Measurements from ENCODE around the gene ANKRD33. TPM values are rescaled to one million over a fixed set of nuclear protein-coding genes. Genes with fewer than 3 reads are reported as not detected.

Gene ANKRD33
- total and polyA plus RNA-seq, 2 experiments from 2014 or later = 0.27 to 1.7 TPM

DNA sequence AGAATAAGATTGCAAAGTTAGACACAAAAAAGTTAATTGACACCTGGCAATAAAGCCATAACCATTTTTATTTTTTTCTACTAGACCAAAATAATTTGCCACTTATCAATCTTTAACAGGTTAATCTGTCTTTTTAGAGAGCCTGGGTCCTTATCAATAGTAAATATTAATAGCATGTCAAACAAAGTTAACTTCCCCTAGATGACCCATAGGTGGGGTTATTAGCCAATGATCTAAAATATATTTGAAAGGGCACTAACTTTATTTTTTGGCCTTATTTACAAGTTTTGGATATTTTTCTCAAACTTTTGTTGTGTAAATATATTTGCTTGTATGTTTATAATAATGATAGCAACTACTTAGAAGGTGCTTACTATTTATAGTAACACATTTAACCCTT is 3.9 kb downstream of the ANKRD33 start:
- Mint-ChIP-seq H3K9me3 (no peaks in the 10 kb centered on the region), H3K4me1 (peaks cover 15% of the 10 kb centered on the region; the same call in 2 of the 3 replicates), H3K27ac (no peak overlapping the region), H3K36me3 (ENCODE audit: low read depth) (no peaks in the 10 kb centered on the region), H3K27me3 (ENCODE audit: insufficient read depth, low read depth, poor library complexity) (peaks cover 27% of the 10 kb centered on the region), H3K4me3 (no peak overlapping the region)
- no peaks in the 10 kb centered on the region for H3K9me2 ChIP-seq (ENCODE audit: insufficient read depth)
- no peak overlapping the region for H3K27ac ChIP-seq (ENCODE audit: low read depth)
- no peak for DNase-seq (ENCODE audit: low spot score)
- H3K36me3 ChIP-seq (ENCODE audit: insufficient read depth) = no peaks in the 10 kb centered on the region
- no peak overlapping the region for H3K4me3 ChIP-seq
- H3K27me3 ChIP-seq (ENCODE audit: insufficient read depth) = peaks cover 12% of the 10 kb centered on the region; the same call in 1 of the 2 replicates
- H3K4me1 ChIP-seq (ENCODE audit: insufficient read depth) = peaks cover 12% of the 10 kb centered on the region
- no peaks in the 10 kb centered on the region for H4K20me1 ChIP-seq (replicated peaks; ENCODE audit: insufficient read depth)
- no peak for ATAC-seq
- no peak overlapping the region for H2AFZ ChIP-seq
- TF ChIP-seq, protein P1, sequence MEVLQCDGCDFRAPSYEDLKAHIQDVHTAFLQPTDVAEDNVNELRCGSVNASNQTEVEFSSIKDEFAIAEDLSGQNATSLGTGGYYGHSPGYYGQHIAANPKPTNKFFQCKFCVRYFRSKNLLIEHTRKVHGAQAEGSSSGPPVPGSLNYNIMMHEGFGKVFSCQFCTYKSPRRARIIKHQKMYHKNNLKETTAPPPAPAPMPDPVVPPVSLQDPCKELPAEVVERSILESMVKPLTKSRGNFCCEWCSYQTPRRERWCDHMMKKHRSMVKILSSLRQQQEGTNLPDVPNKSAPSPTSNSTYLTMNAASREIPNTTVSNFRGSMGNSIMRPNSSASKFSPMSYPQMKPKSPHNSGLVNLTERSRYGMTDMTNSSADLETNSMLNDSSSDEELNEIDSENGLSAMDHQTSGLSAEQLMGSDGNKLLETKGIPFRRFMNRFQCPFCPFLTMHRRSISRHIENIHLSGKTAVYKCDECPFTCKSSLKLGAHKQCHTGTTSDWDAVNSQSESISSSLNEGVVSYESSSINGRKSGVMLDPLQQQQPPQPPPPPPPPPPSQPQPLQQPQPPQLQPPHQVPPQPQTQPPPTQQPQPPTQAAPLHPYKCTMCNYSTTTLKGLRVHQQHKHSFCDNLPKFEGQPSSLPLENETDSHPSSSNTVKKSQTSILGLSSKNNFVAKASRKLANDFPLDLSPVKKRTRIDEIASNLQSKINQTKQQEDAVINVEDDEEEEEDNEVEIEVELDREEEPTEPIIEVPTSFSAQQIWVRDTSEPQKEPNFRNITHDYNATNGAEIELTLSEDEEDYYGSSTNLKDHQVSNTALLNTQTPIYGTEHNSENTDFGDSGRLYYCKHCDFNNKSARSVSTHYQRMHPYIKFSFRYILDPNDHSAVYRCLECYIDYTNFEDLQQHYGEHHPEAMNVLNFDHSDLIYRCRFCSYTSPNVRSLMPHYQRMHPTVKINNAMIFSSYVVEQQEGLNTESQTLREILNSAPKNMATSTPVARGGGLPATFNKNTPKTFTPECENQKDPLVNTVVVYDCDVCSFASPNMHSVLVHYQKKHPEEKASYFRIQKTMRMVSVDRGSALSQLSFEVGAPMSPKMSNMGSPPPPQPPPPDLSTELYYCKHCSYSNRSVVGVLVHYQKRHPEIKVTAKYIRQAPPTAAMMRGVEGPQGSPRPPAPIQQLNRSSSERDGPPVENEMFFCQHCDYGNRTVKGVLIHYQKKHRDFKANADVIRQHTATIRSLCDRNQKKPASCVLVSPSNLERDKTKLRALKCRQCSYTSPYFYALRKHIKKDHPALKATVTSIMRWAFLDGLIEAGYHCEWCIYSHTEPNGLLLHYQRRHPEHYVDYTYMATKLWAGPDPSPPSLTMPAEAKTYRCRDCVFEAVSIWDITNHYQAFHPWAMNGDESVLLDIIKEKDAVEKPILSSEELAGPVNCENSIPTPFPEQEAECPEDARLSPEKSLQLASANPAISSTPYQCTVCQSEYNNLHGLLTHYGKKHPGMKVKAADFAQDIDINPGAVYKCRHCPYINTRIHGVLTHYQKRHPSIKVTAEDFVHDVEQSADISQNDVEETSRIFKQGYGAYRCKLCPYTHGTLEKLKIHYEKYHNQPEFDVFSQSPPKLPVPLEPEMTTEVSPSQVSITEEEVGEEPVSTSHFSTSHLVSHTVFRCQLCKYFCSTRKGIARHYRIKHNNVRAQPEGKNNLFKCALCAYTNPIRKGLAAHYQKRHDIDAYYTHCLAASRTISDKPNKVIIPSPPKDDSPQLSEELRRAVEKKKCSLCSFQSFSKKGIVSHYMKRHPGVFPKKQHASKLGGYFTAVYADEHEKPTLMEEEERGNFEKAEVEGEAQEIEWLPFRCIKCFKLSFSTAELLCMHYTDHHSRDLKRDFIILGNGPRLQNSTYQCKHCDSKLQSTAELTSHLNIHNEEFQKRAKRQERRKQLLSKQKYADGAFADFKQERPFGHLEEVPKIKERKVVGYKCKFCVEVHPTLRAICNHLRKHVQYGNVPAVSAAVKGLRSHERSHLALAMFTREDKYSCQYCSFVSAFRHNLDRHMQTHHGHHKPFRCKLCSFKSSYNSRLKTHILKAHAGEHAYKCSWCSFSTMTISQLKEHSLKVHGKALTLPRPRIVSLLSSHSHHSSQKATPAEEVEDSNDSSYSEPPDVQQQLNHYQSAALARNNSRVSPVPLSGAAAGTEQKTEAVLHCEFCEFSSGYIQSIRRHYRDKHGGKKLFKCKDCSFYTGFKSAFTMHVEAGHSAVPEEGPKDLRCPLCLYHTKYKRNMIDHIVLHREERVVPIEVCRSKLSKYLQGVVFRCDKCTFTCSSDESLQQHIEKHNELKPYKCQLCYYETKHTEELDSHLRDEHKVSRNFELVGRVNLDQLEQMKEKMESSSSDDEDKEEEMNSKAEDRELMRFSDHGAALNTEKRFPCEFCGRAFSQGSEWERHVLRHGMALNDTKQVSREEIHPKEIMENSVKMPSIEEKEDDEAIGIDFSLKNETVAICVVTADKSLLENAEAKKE (CRISPR knock-in tag; IDR thresholded peaks at IDR 0.05) = no peak
- TF ChIP-seq, protein P2, sequence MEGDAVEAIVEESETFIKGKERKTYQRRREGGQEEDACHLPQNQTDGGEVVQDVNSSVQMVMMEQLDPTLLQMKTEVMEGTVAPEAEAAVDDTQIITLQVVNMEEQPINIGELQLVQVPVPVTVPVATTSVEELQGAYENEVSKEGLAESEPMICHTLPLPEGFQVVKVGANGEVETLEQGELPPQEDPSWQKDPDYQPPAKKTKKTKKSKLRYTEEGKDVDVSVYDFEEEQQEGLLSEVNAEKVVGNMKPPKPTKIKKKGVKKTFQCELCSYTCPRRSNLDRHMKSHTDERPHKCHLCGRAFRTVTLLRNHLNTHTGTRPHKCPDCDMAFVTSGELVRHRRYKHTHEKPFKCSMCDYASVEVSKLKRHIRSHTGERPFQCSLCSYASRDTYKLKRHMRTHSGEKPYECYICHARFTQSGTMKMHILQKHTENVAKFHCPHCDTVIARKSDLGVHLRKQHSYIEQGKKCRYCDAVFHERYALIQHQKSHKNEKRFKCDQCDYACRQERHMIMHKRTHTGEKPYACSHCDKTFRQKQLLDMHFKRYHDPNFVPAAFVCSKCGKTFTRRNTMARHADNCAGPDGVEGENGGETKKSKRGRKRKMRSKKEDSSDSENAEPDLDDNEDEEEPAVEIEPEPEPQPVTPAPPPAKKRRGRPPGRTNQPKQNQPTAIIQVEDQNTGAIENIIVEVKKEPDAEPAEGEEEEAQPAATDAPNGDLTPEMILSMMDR (conservative IDR thresholded peaks at IDR 0.05; ENCODE audit: low read depth in 2 of 2) = peak in 1 of 2 experiments; percentile 64; a peak in 3 of 4 replicates
- no peak for TF ChIP-seq ZNF114 (CRISPR knock-in tag; IDR thresholded peaks at IDR 0.05)
- H3F3A ChIP-seq (replicated peaks; ENCODE audit: low read depth) = peaks cover 3% of the 10 kb centered on the region; the same call in 1 of the 2 replicates
- no peak overlapping the region for H3K4me2 ChIP-seq
- no peaks in the 10 kb centered on the region for H3K79me2 ChIP-seq (replicated peaks; ENCODE audit: insufficient read depth)

DNA sequence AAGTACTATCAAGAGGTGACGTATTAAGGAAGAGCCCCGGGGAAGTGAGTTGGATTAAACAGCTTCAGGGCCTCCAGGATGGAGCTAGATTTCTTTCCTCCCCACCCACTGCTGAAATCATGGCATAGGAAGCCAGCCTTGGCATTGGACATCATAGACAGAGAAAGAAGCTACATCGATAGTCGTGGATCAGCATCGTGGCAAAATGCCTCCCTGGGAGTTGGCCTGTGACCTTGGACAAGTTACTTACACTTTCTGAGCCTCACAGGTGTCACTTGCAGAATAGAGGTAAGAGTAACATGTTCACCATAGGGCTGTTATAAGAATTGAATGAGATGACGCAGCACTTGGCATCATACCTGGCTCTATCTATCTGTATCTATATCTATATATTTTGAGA is 5.9 kb downstream of the ANKRD33 start:
- Histone ChIP-seq H3K9me2 (ENCODE audit: insufficient read depth) (no peaks in the 10 kb centered on the region), H4K20me1 (replicated peaks; ENCODE audit: insufficient read depth) (no peaks in the 10 kb centered on the region), H3K27ac (ENCODE audit: low read depth) (no peak overlapping the region), H3K4me2 (no peak overlapping the region), H3K79me2 (replicated peaks; ENCODE audit: insufficient read depth) (no peaks in the 10 kb centered on the region), H3K36me3 (ENCODE audit: insufficient read depth) (no peaks in the 10 kb centered on the region), H3K4me1 (ENCODE audit: insufficient read depth) (peaks cover 8% of the 10 kb centered on the region), H3F3A (replicated peaks; ENCODE audit: low read depth) (peaks cover 3% of the 10 kb centered on the region; the same call in 1 of the 2 replicates), H3K4me3 (no peak overlapping the region), H2AFZ (no peak overlapping the region), H3K27me3 (ENCODE audit: insufficient read depth) (peaks cover 4% of the 10 kb centered on the region; the same call in 1 of the 2 replicates)
- H3K36me3 Mint-ChIP-seq (ENCODE audit: low read depth) = no peaks in the 10 kb centered on the region
- TF ChIP-seq, protein P3, sequence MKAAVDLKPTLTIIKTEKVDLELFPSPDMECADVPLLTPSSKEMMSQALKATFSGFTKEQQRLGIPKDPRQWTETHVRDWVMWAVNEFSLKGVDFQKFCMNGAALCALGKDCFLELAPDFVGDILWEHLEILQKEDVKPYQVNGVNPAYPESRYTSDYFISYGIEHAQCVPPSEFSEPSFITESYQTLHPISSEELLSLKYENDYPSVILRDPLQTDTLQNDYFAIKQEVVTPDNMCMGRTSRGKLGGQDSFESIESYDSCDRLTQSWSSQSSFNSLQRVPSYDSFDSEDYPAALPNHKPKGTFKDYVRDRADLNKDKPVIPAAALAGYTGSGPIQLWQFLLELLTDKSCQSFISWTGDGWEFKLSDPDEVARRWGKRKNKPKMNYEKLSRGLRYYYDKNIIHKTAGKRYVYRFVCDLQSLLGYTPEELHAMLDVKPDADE (IDR thresholded peaks at IDR 0.05) = no peak
- no peak overlapping the region for H3K27ac Mint-ChIP-seq
- peaks cover 18% of the 10 kb centered on the region for H3K27me3 Mint-ChIP-seq (ENCODE audit: insufficient read depth, low read depth, poor library complexity)
- ATAC-seq (no peak), DNase-seq (ENCODE audit: low spot score) (no peak)
- H3K9me3 Mint-ChIP-seq = no peaks in the 10 kb centered on the region
- H3K4me1 Mint-ChIP-seq = peaks cover 10% of the 10 kb centered on the region; the same call in 2 of the 3 replicates
- no peak overlapping the region for H3K4me3 Mint-ChIP-seq
